PC-3 (cell line): ENCODE results near the gene ULK4. TPM values are rescaled to one million over a fixed set of nuclear protein-coding genes. Genes with fewer than 3 reads are reported as not detected.

ENCODE experiments used
- ATAC-seq: fragments of 200-7000 bp; cut with Tn5 transposase; 2 replicates; pipeline ENCODE4 v1.9.1; 2020; ENCODE audit warnings: mild to moderate bottlenecking, moderate library complexity
- BruUV-seq: library from RNA; stranded (reverse); fragments of 400-500 nt; replicated peaks from 2 replicates; lab custom pipeline; 2021; lab: Mats Ljungman, UMichigan
- CTCF ChIA-PET: fragments of 300-600 bp; sonication (Branson Sonifier 250); formaldehyde crosslinking; loops from one replicate; lab custom pipeline; 2022; ENCODE audit warnings: antibody characterized with exemption; lab: Charles Lee
- POLR2A ChIA-PET: fragments of 300-600 bp; sonication (Branson Sonifier 250); formaldehyde crosslinking; loops from one replicate; lab custom pipeline; 2022; ENCODE audit warnings: antibody characterized with exemption; ENCODE audit not compliant: unreplicated experiment; lab: Charles Lee
- DNase-seq: peaks from one replicate; pipeline ENCODE4 v3.0.0-alpha.2; 2015
- H2AFZ ChIP-seq: fragments of 300-600 bp; sonication (generic); 2 replicates; pipeline ENCODE4 v1.6.0; 2016; ENCODE audit warnings: antibody characterized with exemption, low read length
- H3F3A ChIP-seq: fragments of 300-600 bp; sonication (generic); one replicate; pipeline ENCODE4 v1.6.0; 2017; ENCODE audit warnings: antibody characterized with exemption, low read length, control low read depth, mild to moderate bottlenecking; ENCODE audit not compliant: unreplicated experiment
- H3K27ac ChIP-seq: fragments of 300-600 bp; sonication (generic); 2 replicates; pipeline ENCODE4 v1.5.1; 2016; ENCODE audit warnings: mild to moderate bottlenecking, low read length
- H3K27me3 ChIP-seq: fragments of 300-600 bp; sonication (generic); 2 replicates; pipeline ENCODE4 v1.6.1; 2016; ENCODE audit warnings: low read length, mixed read lengths
- H3K36me3 ChIP-seq: fragments of 300-600 bp; sonication (generic); 2 replicates; pipeline ENCODE4 v1.6.1; 2016; ENCODE audit warnings: low read depth, mixed run types, low read length, mixed read lengths
- H3K4me1 ChIP-seq: fragments of 300-600 bp; sonication (generic); 2 replicates; pipeline ENCODE4 v1.5.1; 2016; ENCODE audit warnings: low read length; ENCODE audit not compliant: insufficient read depth
- H3K4me2 ChIP-seq: fragments of 300-600 bp; sonication (generic); 2 replicates; pipeline ENCODE4 v1.6.0; 2016; ENCODE audit warnings: low read length
- H3K4me3 ChIP-seq: fragments of 300-600 bp; sonication (generic); 2 replicates; pipeline ENCODE4 v1.5.1; 2016; ENCODE audit warnings: mild to moderate bottlenecking, low read length, mixed read lengths
- H3K79me2 ChIP-seq: fragments of 300-600 bp; sonication (generic); 2 replicates; pipeline ENCODE4 v1.6.1; 2017; ENCODE audit warnings: low read length, mixed read lengths
- H3K9ac ChIP-seq: fragments of 300-600 bp; sonication (generic); 2 replicates; pipeline ENCODE4 v1.6.0; 2016; ENCODE audit warnings: mild to moderate bottlenecking, low read length
- H3K9me2 ChIP-seq: fragments of 300-600 bp; sonication (generic); replicated peaks from 2 replicates; pipeline ENCODE4 v1.6.1; 2016; ENCODE audit warnings: mixed run types, low read length, mixed read lengths
- H3K9me3 ChIP-seq: fragments of 300-600 bp; sonication (generic); 2 replicates; pipeline ENCODE4 v1.6.1; 2016; ENCODE audit warnings: low read length, mixed read lengths
- H4K20me1 ChIP-seq: fragments of 300-600 bp; sonication (generic); 2 replicates; pipeline ENCODE4 v1.6.1; 2016; ENCODE audit warnings: low read length, mixed read lengths
- EZH2 ChIP-seq: fragments of 300-600 bp; sonication (generic); IDR thresholded peaks from one replicate; pipeline ENCODE4 v1.6.1; 2017; ENCODE audit warnings: antibody characterized with exemption, mild to moderate bottlenecking, low read length; ENCODE audit not compliant: unreplicated experiment
- EZH2phosphoT487 ChIP-seq: fragments of 300-600 bp; sonication (generic); IDR thresholded peaks from 2 replicates; pipeline ENCODE4 v1.6.1; 2018; ENCODE audit warnings: mild to moderate bottlenecking, antibody characterized with exemption, low read length, borderline replicate concordance
- intact Hi-C: fragments of 100-400 bp; cut with micrococcal nuclease; formaldehyde crosslinking; loops from 2 replicates; pipeline ENCODE4 v1.9.0; 2023
- total RNA-seq: library from RNA; depleted of rRNA; stranded (reverse); fragments of >200 nt; gene quantifications from 2 replicates; pipeline ENCODE4 v1.2.3, GENCODE V29; 2014
- TF ChIP-seq, protein P1 (sequence below): fragments of 300-600 bp; sonication (generic); conservative IDR thresholded peaks from 2 replicates; pipeline ENCODE4 v1.5.1; 2017; ENCODE audit warnings: antibody characterized with exemption, low read depth, mild to moderate bottlenecking, low read length

ULK4 gene
- total RNA-seq, 1 experiment from 2014 or later, result 4.8 TPM

GRCh38 chr3:41627477-41628087, 334.3 kb downstream of the ULK4 start:
- ChIA-PET POLR2A (interaction anchor here (0.6 kb wide), 1 partner anchor 55 kb away, joined by 3 read pairs; no protein-coding TSS in a partner anchor), CTCF (no interaction called here)
- Histone ChIP-seq H3K4me1 (no peaks in the 10 kb centered on the region), H2AFZ (no peak overlapping the region), H3K27ac (no peak overlapping the region), H3K4me2 (no peak overlapping the region), H3K9me3 (no peaks in the 10 kb centered on the region), H3K9ac (no peak overlapping the region), H4K20me1 (no peaks in the 10 kb centered on the region), H3K9me2 (no peaks in the 10 kb centered on the region), H3K79me2 (no peaks in the 10 kb centered on the region), H3F3A (no peaks in the 10 kb centered on the region), H3K4me3 (no peak overlapping the region), H3K27me3 (peaks cover 7% of the 10 kb centered on the region; the same call in 1 of the 2 replicates), H3K36me3 (no peaks in the 10 kb centered on the region)
- no TSS peak for BruUV-seq
- intact Hi-C loops, result no loop called here
- TF ChIP-seq, protein P1, sequence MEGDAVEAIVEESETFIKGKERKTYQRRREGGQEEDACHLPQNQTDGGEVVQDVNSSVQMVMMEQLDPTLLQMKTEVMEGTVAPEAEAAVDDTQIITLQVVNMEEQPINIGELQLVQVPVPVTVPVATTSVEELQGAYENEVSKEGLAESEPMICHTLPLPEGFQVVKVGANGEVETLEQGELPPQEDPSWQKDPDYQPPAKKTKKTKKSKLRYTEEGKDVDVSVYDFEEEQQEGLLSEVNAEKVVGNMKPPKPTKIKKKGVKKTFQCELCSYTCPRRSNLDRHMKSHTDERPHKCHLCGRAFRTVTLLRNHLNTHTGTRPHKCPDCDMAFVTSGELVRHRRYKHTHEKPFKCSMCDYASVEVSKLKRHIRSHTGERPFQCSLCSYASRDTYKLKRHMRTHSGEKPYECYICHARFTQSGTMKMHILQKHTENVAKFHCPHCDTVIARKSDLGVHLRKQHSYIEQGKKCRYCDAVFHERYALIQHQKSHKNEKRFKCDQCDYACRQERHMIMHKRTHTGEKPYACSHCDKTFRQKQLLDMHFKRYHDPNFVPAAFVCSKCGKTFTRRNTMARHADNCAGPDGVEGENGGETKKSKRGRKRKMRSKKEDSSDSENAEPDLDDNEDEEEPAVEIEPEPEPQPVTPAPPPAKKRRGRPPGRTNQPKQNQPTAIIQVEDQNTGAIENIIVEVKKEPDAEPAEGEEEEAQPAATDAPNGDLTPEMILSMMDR, result no peak
- no peak for TF ChIP-seq EZH2phosphoT487
- TF ChIP-seq EZH2, result no peak
- ATAC-seq (no peak), DNase-seq (no peak)

- BruUV-seq, result no TSS peak
- H3K9ac ChIP-seq, result no peak overlapping the region
- TF ChIP-seq, protein P1, result no peak
- TF ChIP-seq EZH2 (no peak), EZH2phosphoT487 (no peak)
- no peak overlapping the region for H3K27ac ChIP-seq
- ChIA-PET CTCF (no interaction called here), POLR2A (no interaction called here)
- no peak for DNase-seq
- intact Hi-C loops, result no loop called here
- no peak for ATAC-seq
- no peaks in the 10 kb centered on the region for H3K27me3 ChIP-seq
- H3K4me3 ChIP-seq, result no peak overlapping the region
- no peak overlapping the region for H2AFZ ChIP-seq
- no peak overlapping the region for H3K4me2 ChIP-seq
- no peaks in the 10 kb centered on the region for H3K79me2 ChIP-seq
- no peaks in the 10 kb centered on the region for H3K9me3 ChIP-seq
- no peaks in the 10 kb centered on the region for H3K4me1 ChIP-seq
- H3F3A ChIP-seq, result no peaks in the 10 kb centered on the region
- H4K20me1 ChIP-seq, result no peaks in the 10 kb centered on the region
- no peaks in the 10 kb centered on the region for H3K9me2 ChIP-seq
- H3K36me3 ChIP-seq, result no peaks in the 10 kb centered on the region
These were observed 349.1 kb downstream of the ULK4 start for GRCh38 chr3:41612853-41613252.

GRCh38 chr3:41611008-41611407, 350.9 kb downstream of the ULK4 start:
- CTCF ChIA-PET, result no interaction called here
- no peaks in the 10 kb centered on the region for H3K9me3 ChIP-seq
- intact Hi-C loops, result no loop called here
- no peaks in the 10 kb centered on the region for H3F3A ChIP-seq
- no peaks in the 10 kb centered on the region for H4K20me1 ChIP-seq
- no peak overlapping the region for H3K9ac ChIP-seq
- no TSS peak for BruUV-seq
- no peaks in the 10 kb centered on the region for H3K9me2 ChIP-seq
- no peak for ATAC-seq
- H3K79me2 ChIP-seq, result no peaks in the 10 kb centered on the region
- no peak overlapping the region for H3K4me3 ChIP-seq
- TF ChIP-seq, protein P1, result no peak
- no peak for TF ChIP-seq EZH2
- no peak for TF ChIP-seq EZH2phosphoT487
- POLR2A ChIA-PET, result no interaction called here
- H3K36me3 ChIP-seq, result no peaks in the 10 kb centered on the region
- H3K4me2 ChIP-seq, result no peak overlapping the region
- no peak overlapping the region for H3K27ac ChIP-seq
- DNase-seq, result no peak
- no peak overlapping the region for H2AFZ ChIP-seq
- H3K27me3 ChIP-seq, result no peaks in the 10 kb centered on the region
- no peaks in the 10 kb centered on the region for H3K4me1 ChIP-seq
